ENCODE data around the gene HCN1. TPM values are rescaled to one million over a fixed set of nuclear protein-coding genes. Genes with fewer than 3 reads are reported as not detected.

The HCN1 gene
- total and polyA plus RNA-seq, 2 of the 8 experiments (the other 6 are each of a cell fraction or from before 2014, with no cell fraction given) = 1.1 to 6.7 TPM

GRCh38 chr5:45335978-45336377 lies 360.2 kb downstream of the HCN1 start (continued):
- TF ChIP-seq CHD7 (IDR thresholded peaks at IDR 0.05; ENCODE audit: insufficient replicate concordance, low read length) (no peak), CHD2 (IDR thresholded peaks at IDR 0.05; ENCODE audit: low read length) (no peak), BCL11A (IDR thresholded peaks at IDR 0.05; ENCODE audit: low read depth in 2 of 2, low read length in 2 of 2) (no peak), SP2 (IDR thresholded peaks at IDR 0.05; ENCODE audit: low read length) (no peak), USF2 (IDR thresholded peaks at IDR 0.05; ENCODE audit: low read length) (no peak), JUND (IDR thresholded peaks at IDR 0.05; ENCODE audit: low read length) (no peak), MAX (IDR thresholded peaks at IDR 0.05) (no peak)

All from H1 (cell line).